Smooth muscle cell (in vitro differentiated cells): Measurements from ENCODE around the gene CYP3A5. TPM values are rescaled to one million over a fixed set of nuclear protein-coding genes. Genes with fewer than 3 reads are reported as not detected.

Experiments used
- DNase-seq: peaks from one replicate; lab custom pipeline; 2025; ENCODE audit not compliant: unreplicated experiment; lab: John Stamatoyannopoulos, UW
- H2AFZ ChIP-seq: fragments of 200-600 bp; sonication (generic); 2 replicates; pipeline ENCODE4 v1.6.0; 2016; ENCODE audit warnings: antibody characterized with exemption, low read depth, mild to moderate bottlenecking
- H3F3A ChIP-seq: fragments of 200-600 bp; sonication (generic); 2 replicates; pipeline ENCODE4 v1.6.0; 2017; ENCODE audit warnings: antibody characterized with exemption, low read depth
- H3K27ac ChIP-seq: fragments of 200-600 bp; sonication (generic); 2 replicates; pipeline ENCODE4 v1.5.1; 2016; ENCODE audit warnings: low read depth, mild to moderate bottlenecking
- H3K27me3 ChIP-seq: fragments of 200-600 bp; sonication (generic); 2 replicates; pipeline ENCODE4 v1.6.1; 2016; ENCODE audit warnings: low read depth, mild to moderate bottlenecking
- H3K36me3 ChIP-seq: fragments of 200-600 bp; sonication (generic); 2 replicates; pipeline ENCODE4 v1.5.1; 2016; ENCODE audit warnings: low read depth
- H3K4me1 ChIP-seq: fragments of 200-600 bp; sonication (generic); 2 replicates; pipeline ENCODE4 v1.5.1; 2016; ENCODE audit warnings: low read depth
- H3K4me2 ChIP-seq: fragments of 200-600 bp; sonication (generic); 2 replicates; pipeline ENCODE4 v1.6.0; 2016; ENCODE audit warnings: mild to moderate bottlenecking
- H3K4me3 ChIP-seq: fragments of 200-600 bp; sonication (generic); 2 replicates; pipeline ENCODE4 v1.5.1; 2016; ENCODE audit warnings: mild to moderate bottlenecking
- H3K79me2 ChIP-seq: fragments of 200-600 bp; sonication (generic); 2 replicates; pipeline ENCODE4 v1.6.0; 2016; ENCODE audit warnings: low read depth, mild to moderate bottlenecking
- H3K9ac ChIP-seq: fragments of 200-600 bp; sonication (generic); 2 replicates; pipeline ENCODE4 v1.6.0; 2016; ENCODE audit warnings: low read depth
- H3K9me3 ChIP-seq: fragments of 200-600 bp; sonication (generic); replicated peaks from 2 replicates; pipeline ENCODE4 v1.5.1; 2016; ENCODE audit warnings: low read depth
- H4K20me1 ChIP-seq: fragments of 200-600 bp; sonication (generic); 2 replicates; pipeline ENCODE4 v1.6.0; 2016; ENCODE audit warnings: low read depth
- CTCF ChIP-seq: fragments of 200-600 bp; sonication (generic); IDR thresholded peaks from 2 replicates; pipeline ENCODE4 v1.5.1; 2017; ENCODE audit warnings: borderline replicate concordance, mild to moderate bottlenecking, antibody characterized with exemption; ENCODE audit not compliant: insufficient read depth, poor library complexity, severe bottlenecking
- WGBS: methylation state at CpG from one replicate; pipeline ENCODE4 v1.1.7; 2016; ENCODE audit warnings: low lambda C conversion rate; 5-methylcytosine and 5-hydroxymethylcytosine counted together
- polyA plus RNA-seq: library from polyadenylated mRNA; unstranded; fragments of >200 nt; fragmentation: Nextera tagmentation; extraction: Ambion mirVana; gene quantifications from 2 replicates; pipeline ENCODE4 v1.2.1, GENCODE V29; 2016
- total RNA-seq: library from RNA; depleted of rRNA; stranded (reverse); fragments of >200 nt; gene quantifications from 2 replicates; pipeline ENCODE4 v1.2.3, GENCODE V29; 2014

CYP3A5 gene
- total and polyA plus RNA-seq, 2 experiments from 2014 or later, result 0.19 TPM; not detected in 1

- Histone ChIP-seq H3K9ac (no peak overlapping the region), H3F3A (no peaks in the 10 kb centered on the region), H3K9me3 (no peaks in the 10 kb centered on the region), H3K36me3 (peaks cover 15% of the 10 kb centered on the region), H3K4me2 (no peak overlapping the region), H3K27me3 (no peaks in the 10 kb centered on the region), H3K79me2 (no peaks in the 10 kb centered on the region), H2AFZ (no peak overlapping the region), H3K4me3 (no peak overlapping the region), H3K4me1 (no peaks in the 10 kb centered on the region), H4K20me1 (peaks cover 37% of the 10 kb centered on the region), H3K27ac (no peak overlapping the region)
- no peak for DNase-seq
- WGBS, result 89% methylated on average over 14 of the region's 14 CpGs
- no peak for TF ChIP-seq CTCF
Observed at GRCh38 chr7:99628471-99629465, 51.0 kb downstream of the CYP3A5 start.

GRCh38 chr7:99627513-99627912 lies 52.3 kb downstream of the CYP3A5 start:
- peaks cover 37% of the 10 kb centered on the region for H4K20me1 ChIP-seq
- no peak for TF ChIP-seq CTCF
- no peaks in the 10 kb centered on the region for H3F3A ChIP-seq
- no peak overlapping the region for H3K9ac ChIP-seq
- H3K4me3 ChIP-seq, result no peak overlapping the region
- DNase-seq, result no peak
- H3K4me2 ChIP-seq, result no peak overlapping the region
- H3K27me3 ChIP-seq, result no peaks in the 10 kb centered on the region
- no peaks in the 10 kb centered on the region for H3K79me2 ChIP-seq
- no peaks in the 10 kb centered on the region for H3K9me3 ChIP-seq
- no peak overlapping the region for H3K27ac ChIP-seq
- H3K36me3 ChIP-seq, result peaks cover 15% of the 10 kb centered on the region
- 99% methylated on average over 11 of the region's 11 CpGs for WGBS
- no peak overlapping the region for H2AFZ ChIP-seq
- no peaks in the 10 kb centered on the region for H3K4me1 ChIP-seq

GRCh38 chr7:99626661-99627060 lies 53.1 kb downstream of the CYP3A5 start:
- peaks cover 15% of the 10 kb centered on the region for H3K36me3 ChIP-seq

More at GRCh38 chr7:99626661-99627060, 53.1 kb downstream of the CYP3A5 start:
- no peaks in the 10 kb centered on the region for H3K4me1 ChIP-seq
- no peaks in the 10 kb centered on the region for H3K27me3 ChIP-seq
- no peaks in the 10 kb centered on the region for H3F3A ChIP-seq
- H3K4me2 ChIP-seq, result no peak overlapping the region
- no peak for TF ChIP-seq CTCF
- H4K20me1 ChIP-seq, result peaks cover 34% of the 10 kb centered on the region
- no peak overlapping the region for H3K9ac ChIP-seq
- no peak overlapping the region for H3K4me3 ChIP-seq
- 90% methylated on average over 1 of the region's 1 CpG for WGBS
- DNase-seq, result no peak
- no peak overlapping the region for H3K27ac ChIP-seq
- H3K79me2 ChIP-seq, result no peaks in the 10 kb centered on the region
- no peaks in the 10 kb centered on the region for H3K9me3 ChIP-seq
- no peak overlapping the region for H2AFZ ChIP-seq
